SU-DHL-6 (cell line): ENCODE results near the gene KATNIP.

Source experiments
- H2AFZ ChIP-seq: fragments of 200-600 bp; sonication (generic); 2 replicates; pipeline ENCODE4 v1.6.1; 2014; ENCODE audit warnings: low read depth, mild to moderate bottlenecking, moderate library complexity, mixed read lengths, antibody characterized with exemption, low read length; ENCODE audit not compliant: severe bottlenecking
- H3F3A ChIP-seq: fragments of 200-600 bp; shearing (Covaris generic); 2 replicates; pipeline ENCODE4 v1.6.0; 2016; ENCODE audit warnings: antibody characterized with exemption, mild to moderate bottlenecking; ENCODE audit not compliant: insufficient read depth
- H3K27ac ChIP-seq: fragments of 200-600 bp; sonication (generic); 2 replicates; pipeline ENCODE4 v1.5.1; 2016; ENCODE audit warnings: low read depth, mild to moderate bottlenecking, low read length, moderate library complexity, mixed read lengths
- H3K27me3 ChIP-seq: fragments of 200-600 bp; sonication (generic), shearing (Covaris generic); 2 replicates; pipeline ENCODE4 v1.6.0; 2014; ENCODE audit warnings: mild to moderate bottlenecking, low read length
- H3K36me3 ChIP-seq: fragments of 200-600 bp; sonication (generic); 2 replicates; pipeline ENCODE4 v1.6.1; 2014; ENCODE audit warnings: mild to moderate bottlenecking, low read length, mixed read lengths
- H3K4me2 ChIP-seq: fragments of 300-600, 200-600 bp; shearing (Covaris generic), sonication (generic); 2 replicates; pipeline ENCODE4 v1.6.0; 2014; ENCODE audit warnings: low read length, low read depth, mild to moderate bottlenecking; ENCODE audit not compliant: poor library complexity, severe bottlenecking
- H3K4me3 ChIP-seq: fragments of 200-600 bp; sonication (generic); 2 replicates; pipeline ENCODE4 v1.5.1; 2014; ENCODE audit warnings: antibody characterized with exemption, low read length, mild to moderate bottlenecking, mixed read lengths; ENCODE audit not compliant: insufficient read depth, poor library complexity, severe bottlenecking
- H3K79me2 ChIP-seq: fragments of 200-600 bp; sonication (generic); 2 replicates; pipeline ENCODE4 v1.6.1; 2014; ENCODE audit warnings: mild to moderate bottlenecking, low read length, moderate library complexity; ENCODE audit not compliant: insufficient read depth
- H3K9ac ChIP-seq: fragments of 200-600 bp; sonication (generic); 2 replicates; pipeline ENCODE4 v1.7.0; 2014; ENCODE audit warnings: mild to moderate bottlenecking, low read length
- H3K9me2 ChIP-seq: fragments of 200-600 bp; sonication (generic); replicated peaks from 2 replicates; pipeline ENCODE4 v1.6.1; 2014; ENCODE audit warnings: low read length; ENCODE audit not compliant: insufficient read depth
- H3K9me3 ChIP-seq: fragments of 200-600 bp; sonication (generic); 2 replicates; pipeline ENCODE4 v1.6.1; 2014; ENCODE audit warnings: low read length, mixed read lengths; ENCODE audit not compliant: insufficient read depth
- H4K20me1 ChIP-seq: fragments of 200-600 bp; sonication (generic); 2 replicates; pipeline ENCODE4 v1.6.1; 2014; ENCODE audit warnings: low read depth, mild to moderate bottlenecking, antibody characterized with exemption, low read length, moderate library complexity, mixed read lengths
- CTCF ChIP-seq: fragments of 200-600 bp; sonication (generic); IDR thresholded peaks from one replicate; pipeline ENCODE4 v1.5.1; 2017; ENCODE audit warnings: antibody characterized with exemption, mild to moderate bottlenecking, low read length, moderate library complexity; ENCODE audit not compliant: insufficient read depth, poor library complexity, severe bottlenecking
- EZH2phosphoT487 ChIP-seq: fragments of 200-600 bp; sonication (generic), shearing (Covaris generic); conservative IDR thresholded peaks from 2 replicates; pipeline ENCODE4 v1.6.1; 2018; ENCODE audit warnings: mild to moderate bottlenecking, antibody characterized with exemption, low read length, moderate library complexity, mixed read lengths

KATNIP gene

GRCh38 chr16:27595475-27595874 lies 45.5 kb downstream of the KATNIP start:
- H3K4me3 ChIP-seq = no peak overlapping the region
- H4K20me1 ChIP-seq = no peaks in the 10 kb centered on the region
- no peaks in the 10 kb centered on the region for H3K27me3 ChIP-seq
- no peaks in the 10 kb centered on the region for H3K36me3 ChIP-seq
- H3K9me2 ChIP-seq = no peaks in the 10 kb centered on the region
- H2AFZ ChIP-seq = no peak overlapping the region
- H3K9ac ChIP-seq = no peak overlapping the region
- no peaks in the 10 kb centered on the region for H3K9me3 ChIP-seq
- H3K27ac ChIP-seq = no peak overlapping the region
- TF ChIP-seq EZH2phosphoT487 (no peak), CTCF (no peak)
- H3K4me2 ChIP-seq = no peak overlapping the region
- H3K79me2 ChIP-seq = no peaks in the 10 kb centered on the region
- no peaks in the 10 kb centered on the region for H3F3A ChIP-seq

- no peak for TF ChIP-seq CTCF
- TF ChIP-seq EZH2phosphoT487 = no peak
- Histone ChIP-seq H3K4me3 (no peak overlapping the region), H2AFZ (no peak overlapping the region), H3K36me3 (no peaks in the 10 kb centered on the region), H3K9ac (no peak overlapping the region), H4K20me1 (no peaks in the 10 kb centered on the region), H3K27ac (no peak overlapping the region), H3K9me2 (no peaks in the 10 kb centered on the region), H3K4me2 (no peak overlapping the region), H3K27me3 (no peaks in the 10 kb centered on the region), H3K9me3 (no peaks in the 10 kb centered on the region), H3K79me2 (no peaks in the 10 kb centered on the region), H3F3A (no peaks in the 10 kb centered on the region)
Observed at GRCh38 chr16:27595993-27596392, 46.0 kb downstream of the KATNIP start.

GRCh38 chr16:27596411-27596810 lies 46.5 kb downstream of the KATNIP start:
- Histone ChIP-seq H3K27me3 (no peaks in the 10 kb centered on the region), H3K9ac (no peak overlapping the region), H3K4me2 (no peak overlapping the region), H3K9me2 (no peaks in the 10 kb centered on the region), H3K9me3 (no peaks in the 10 kb centered on the region), H3K36me3 (no peaks in the 10 kb centered on the region), H4K20me1 (no peaks in the 10 kb centered on the region), H3K79me2 (no peaks in the 10 kb centered on the region), H3F3A (no peaks in the 10 kb centered on the region), H2AFZ (no peak overlapping the region), H3K4me3 (no peak overlapping the region), H3K27ac (no peak overlapping the region)
- TF ChIP-seq EZH2phosphoT487 (no peak), CTCF (no peak)

GRCh38 chr16:27597361-27597760 lies 47.4 kb downstream of the KATNIP start:
- H3K36me3 ChIP-seq = no peaks in the 10 kb centered on the region
- H3K9me2 ChIP-seq = no peaks in the 10 kb centered on the region
- H3K27me3 ChIP-seq = no peaks in the 10 kb centered on the region
- no peak overlapping the region for H3K27ac ChIP-seq
- H3K4me3 ChIP-seq = no peak overlapping the region
- no peak for TF ChIP-seq EZH2phosphoT487
- no peak overlapping the region for H3K9ac ChIP-seq
- H2AFZ ChIP-seq = no peak overlapping the region
- H3K79me2 ChIP-seq = no peaks in the 10 kb centered on the region
- H3F3A ChIP-seq = no peaks in the 10 kb centered on the region
- no peaks in the 10 kb centered on the region for H3K9me3 ChIP-seq
- H4K20me1 ChIP-seq = no peaks in the 10 kb centered on the region
- no peak overlapping the region for H3K4me2 ChIP-seq
